GM12801 (cell line): ENCODE results near the gene EAF1.

Source experiments
- CTCF ChIP-seq: IDR thresholded peaks from one replicate; pipeline ENCODE4 v1.5.1; 2011; ENCODE audit warnings: control low read depth; ENCODE audit not compliant: insufficient read length; ENCODE audit errors: extremely low read depth

The EAF1 gene

GRCh38 chr3:15486979-15487378 is 59.6 kb downstream of the EAF1 start:
- no peak for TF ChIP-seq CTCF

- no peak for TF ChIP-seq CTCF
These were observed 60.6 kb downstream of the EAF1 start for GRCh38 chr3:15488002-15488401.

- TF ChIP-seq CTCF, result no peak
These were observed 62.8 kb downstream of the EAF1 start for GRCh38 chr3:15490158-15490557.

- TF ChIP-seq CTCF, result no peak
These were observed 63.7 kb downstream of the EAF1 start for GRCh38 chr3:15491143-15491542.
